Measurements from ENCODE around the gene SYTL3. TPM values are rescaled to one million over a fixed set of nuclear protein-coding genes. Genes with fewer than 3 reads are reported as not detected.
A peak's percentile ranks its signal among the peaks of the same experiment; 100 is the strongest.

SYTL3 gene
- total RNA-seq, 1 experiment from 2014 or later = 16.4 TPM

- Histone ChIP-seq H3K27me3 (no peaks in the 10 kb centered on the region), H3K9me3 (replicated peaks) (no peaks in the 10 kb centered on the region), H3K36me3 (peaks cover 34% of the 10 kb centered on the region), H3K4me1 (no peaks in the 10 kb centered on the region), H3K4me3 (no peak overlapping the region), H3K27ac (no peak overlapping the region)
- DNase-seq = no peak
Observed at GRCh38 chr6:158764183-158764849, 114.5 kb downstream of the SYTL3 start.

GRCh38 chr6:158764926-158765325 is 115.1 kb downstream of the SYTL3 start:
- no peak for DNase-seq
- Histone ChIP-seq H3K27me3 (no peaks in the 10 kb centered on the region), H3K4me3 (no peak overlapping the region), H3K27ac (no peak overlapping the region), H3K36me3 (peaks cover 34% of the 10 kb centered on the region), H3K9me3 (replicated peaks) (no peaks in the 10 kb centered on the region), H3K4me1 (no peaks in the 10 kb centered on the region)

GRCh38 chr6:158765499-158766068 is 115.7 kb downstream of the SYTL3 start:
- H3K4me1 ChIP-seq = no peaks in the 10 kb centered on the region
- no peak overlapping the region for H3K4me3 ChIP-seq
- no peaks in the 10 kb centered on the region for H3K9me3 ChIP-seq (replicated peaks)
- no peaks in the 10 kb centered on the region for H3K27me3 ChIP-seq
- no peak for DNase-seq
- H3K36me3 ChIP-seq = peaks cover 34% of the 10 kb centered on the region
- no peak overlapping the region for H3K27ac ChIP-seq

GRCh38 chr6:158766621-158767455 is 117.0 kb downstream of the SYTL3 start:
- Histone ChIP-seq H3K4me1 (no peaks in the 10 kb centered on the region), H3K4me3 (no peak overlapping the region), H3K36me3 (peaks cover 36% of the 10 kb centered on the region), H3K27me3 (no peaks in the 10 kb centered on the region), H3K9me3 (replicated peaks) (no peaks in the 10 kb centered on the region), H3K27ac (no peak overlapping the region)
- DNase-seq = no peak

GRCh38 chr6:158767709-158768108 is 117.9 kb downstream of the SYTL3 start:
- Histone ChIP-seq H3K4me3 (no peak overlapping the region), H3K9me3 (replicated peaks) (no peaks in the 10 kb centered on the region), H3K27me3 (no peaks in the 10 kb centered on the region), H3K4me1 (no peaks in the 10 kb centered on the region), H3K36me3 (peaks cover 36% of the 10 kb centered on the region), H3K27ac (no peak overlapping the region)
- DNase-seq = no peak

- H3K27me3 ChIP-seq = no peaks in the 10 kb centered on the region
- no peak overlapping the region for H3K27ac ChIP-seq
- H3K4me3 ChIP-seq = no peak overlapping the region
- no peak for DNase-seq
- H3K9me3 ChIP-seq (replicated peaks) = no peaks in the 10 kb centered on the region
- no peaks in the 10 kb centered on the region for H3K4me1 ChIP-seq
- H3K36me3 ChIP-seq = peaks cover 36% of the 10 kb centered on the region
Observed at GRCh38 chr6:158768436-158768835, 118.6 kb downstream of the SYTL3 start.

- Histone ChIP-seq H3K4me1 (no peaks in the 10 kb centered on the region), H3K4me3 (no peak overlapping the region), H3K27me3 (no peaks in the 10 kb centered on the region), H3K9me3 (replicated peaks) (no peaks in the 10 kb centered on the region), H3K36me3 (peaks cover 29% of the 10 kb centered on the region), H3K27ac (no peak overlapping the region)
- DNase-seq = no peak
Observed at GRCh38 chr6:158769234-158769770, 119.4 kb downstream of the SYTL3 start.

GRCh38 chr6:158769771-158770432 is 120.0 kb downstream of the SYTL3 start:
- peaks cover 24% of the 10 kb centered on the region for H3K36me3 ChIP-seq
- peak overlapping the region; percentile 35 for H3K27ac ChIP-seq
- H3K4me1 ChIP-seq = no peaks in the 10 kb centered on the region

GRCh38 chr6:158770533-158771330 is 120.9 kb downstream of the SYTL3 start:
- peak overlapping the region; percentile 35 for H3K27ac ChIP-seq
- H3K9me3 ChIP-seq (replicated peaks) = no peaks in the 10 kb centered on the region
- DNase-seq = peak; percentile 29 to 38
- H3K27me3 ChIP-seq = no peaks in the 10 kb centered on the region
- H3K4me1 ChIP-seq = no peaks in the 10 kb centered on the region
- peaks cover 28% of the 10 kb centered on the region for H3K36me3 ChIP-seq
- no peak overlapping the region for H3K4me3 ChIP-seq

More at GRCh38 chr6:158769771-158770432, 120.0 kb downstream of the SYTL3 start:
- no peak overlapping the region for H3K4me3 ChIP-seq
- no peaks in the 10 kb centered on the region for H3K27me3 ChIP-seq
- H3K9me3 ChIP-seq (replicated peaks) = no peaks in the 10 kb centered on the region
- peak; percentile 48 to 64 for DNase-seq

GRCh38 chr6:158771399-158772152 is 121.7 kb downstream of the SYTL3 start:
- H3K4me3 ChIP-seq = no peak overlapping the region
- peaks cover 23% of the 10 kb centered on the region for H3K36me3 ChIP-seq
- DNase-seq = no peak
- H3K27me3 ChIP-seq = no peaks in the 10 kb centered on the region
- no peak overlapping the region for H3K27ac ChIP-seq
- no peaks in the 10 kb centered on the region for H3K9me3 ChIP-seq (replicated peaks)
- no peaks in the 10 kb centered on the region for H3K4me1 ChIP-seq

GRCh38 chr6:158772172-158772571 is 122.3 kb downstream of the SYTL3 start:
- DNase-seq = no peak
- Histone ChIP-seq H3K27ac (no peak overlapping the region), H3K4me1 (no peaks in the 10 kb centered on the region), H3K36me3 (peaks cover 22% of the 10 kb centered on the region), H3K9me3 (replicated peaks) (no peaks in the 10 kb centered on the region), H3K4me3 (no peak overlapping the region), H3K27me3 (no peaks in the 10 kb centered on the region)

- peaks cover 18% of the 10 kb centered on the region for H3K36me3 ChIP-seq
- H3K27me3 ChIP-seq = no peaks in the 10 kb centered on the region
- H3K9me3 ChIP-seq (replicated peaks) = no peaks in the 10 kb centered on the region
- no peak for DNase-seq
- H3K27ac ChIP-seq = no peak overlapping the region
- no peak overlapping the region for H3K4me3 ChIP-seq
- H3K4me1 ChIP-seq = no peaks in the 10 kb centered on the region
Observed at GRCh38 chr6:158772851-158773371, 123.1 kb downstream of the SYTL3 start.

Data from SJCRH30 (cell line).